Esophagus muscularis mucosa (tissue), 3 donors: ENCODE data around the gene CACNA2D3.

Experiments used
- POLR2AphosphoS5 ChIP-seq, 2 donors: sonication (generic); formaldehyde crosslinking; IDR thresholded peaks; one replicate each; pipeline ENCODE4 v1.6.1; 2017; ENCODE audit warnings: antibody characterized with exemption in 2 of 2
- TF ChIP-seq, protein P1 (sequence below), 3 experiments: fragments of 200-600 bp in 2 of 3; fragments of 450-650 bp in 1 of 3; sonication (generic) in 2 of 3; IDR thresholded peaks; one replicate each; pipeline ENCODE4 v1.5.1; 2017 to 2019; ENCODE audit warnings: antibody characterized with exemption in 3 of 3, mild to moderate bottlenecking in 2 of 3, moderate library complexity in 1 of 3

DNA sequence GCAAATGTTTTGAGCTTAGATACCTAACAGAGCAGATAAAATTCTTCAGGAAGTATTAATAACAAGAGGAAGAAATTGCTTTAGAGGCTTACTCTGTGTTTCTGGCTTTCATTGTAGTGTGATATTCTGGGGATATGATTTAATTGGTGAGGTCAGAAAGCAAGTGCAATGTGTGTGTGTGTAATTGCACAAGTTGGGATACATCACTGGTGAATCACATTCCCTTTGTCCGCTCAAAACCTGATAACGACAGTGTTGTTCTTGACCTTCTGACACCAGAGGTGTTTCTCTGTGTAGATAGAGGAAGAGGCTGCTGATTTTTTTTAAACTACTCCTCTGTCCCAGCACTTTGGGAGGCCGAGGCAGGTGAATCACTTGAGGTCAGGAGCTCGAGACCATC, 161.1 kb downstream of the CACNA2D3 start:
- TF ChIP-seq POLR2AphosphoS5 (IDR thresholded peaks at IDR 0.05), result no peak
- TF ChIP-seq, protein P1, sequence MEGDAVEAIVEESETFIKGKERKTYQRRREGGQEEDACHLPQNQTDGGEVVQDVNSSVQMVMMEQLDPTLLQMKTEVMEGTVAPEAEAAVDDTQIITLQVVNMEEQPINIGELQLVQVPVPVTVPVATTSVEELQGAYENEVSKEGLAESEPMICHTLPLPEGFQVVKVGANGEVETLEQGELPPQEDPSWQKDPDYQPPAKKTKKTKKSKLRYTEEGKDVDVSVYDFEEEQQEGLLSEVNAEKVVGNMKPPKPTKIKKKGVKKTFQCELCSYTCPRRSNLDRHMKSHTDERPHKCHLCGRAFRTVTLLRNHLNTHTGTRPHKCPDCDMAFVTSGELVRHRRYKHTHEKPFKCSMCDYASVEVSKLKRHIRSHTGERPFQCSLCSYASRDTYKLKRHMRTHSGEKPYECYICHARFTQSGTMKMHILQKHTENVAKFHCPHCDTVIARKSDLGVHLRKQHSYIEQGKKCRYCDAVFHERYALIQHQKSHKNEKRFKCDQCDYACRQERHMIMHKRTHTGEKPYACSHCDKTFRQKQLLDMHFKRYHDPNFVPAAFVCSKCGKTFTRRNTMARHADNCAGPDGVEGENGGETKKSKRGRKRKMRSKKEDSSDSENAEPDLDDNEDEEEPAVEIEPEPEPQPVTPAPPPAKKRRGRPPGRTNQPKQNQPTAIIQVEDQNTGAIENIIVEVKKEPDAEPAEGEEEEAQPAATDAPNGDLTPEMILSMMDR (IDR thresholded peaks at IDR 0.05), result no peak
